Right lobe of liver (tissue), 4 donors: ENCODE measurements around the gene SPINDOC.

Experiments
- POLR2A ChIP-seq: fragments of 450-650 bp; IDR thresholded peaks from one replicate; pipeline ENCODE4 v1.6.1; 2017; ENCODE audit warnings: antibody characterized with exemption, mild to moderate bottlenecking
- TF ChIP-seq, protein P1 (sequence below), 4 donors: fragments of 200-600 bp in 3 of 4; fragments of 450-650 bp in 1 of 4; IDR thresholded peaks; one replicate each; pipeline versions ENCODE4 v1.5.1 to v1.8.0; 2016 to 2022; ENCODE audit warnings: antibody characterized with exemption in 4 of 4, mild to moderate bottlenecking in 2 of 4
- donor health status: DM: no; HTN: no; CAD: no.
- donor health status: DM: no; HTN: no; CAD: no.
- donor health status: DM: no; HTN: yes; CAD: no.

GRCh38 chr11:63843041-63843440 lies 29.8 kb downstream of the SPINDOC start:
- TF ChIP-seq, protein P1, sequence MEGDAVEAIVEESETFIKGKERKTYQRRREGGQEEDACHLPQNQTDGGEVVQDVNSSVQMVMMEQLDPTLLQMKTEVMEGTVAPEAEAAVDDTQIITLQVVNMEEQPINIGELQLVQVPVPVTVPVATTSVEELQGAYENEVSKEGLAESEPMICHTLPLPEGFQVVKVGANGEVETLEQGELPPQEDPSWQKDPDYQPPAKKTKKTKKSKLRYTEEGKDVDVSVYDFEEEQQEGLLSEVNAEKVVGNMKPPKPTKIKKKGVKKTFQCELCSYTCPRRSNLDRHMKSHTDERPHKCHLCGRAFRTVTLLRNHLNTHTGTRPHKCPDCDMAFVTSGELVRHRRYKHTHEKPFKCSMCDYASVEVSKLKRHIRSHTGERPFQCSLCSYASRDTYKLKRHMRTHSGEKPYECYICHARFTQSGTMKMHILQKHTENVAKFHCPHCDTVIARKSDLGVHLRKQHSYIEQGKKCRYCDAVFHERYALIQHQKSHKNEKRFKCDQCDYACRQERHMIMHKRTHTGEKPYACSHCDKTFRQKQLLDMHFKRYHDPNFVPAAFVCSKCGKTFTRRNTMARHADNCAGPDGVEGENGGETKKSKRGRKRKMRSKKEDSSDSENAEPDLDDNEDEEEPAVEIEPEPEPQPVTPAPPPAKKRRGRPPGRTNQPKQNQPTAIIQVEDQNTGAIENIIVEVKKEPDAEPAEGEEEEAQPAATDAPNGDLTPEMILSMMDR (IDR thresholded peaks at IDR 0.05), result no peak
- TF ChIP-seq POLR2A, result no peak
